ENCODE data around the gene PLXNC1. TPM values are rescaled to one million over a fixed set of nuclear protein-coding genes. Genes with fewer than 3 reads are reported as not detected.

The PLXNC1 gene
- total and polyA plus RNA-seq, 9 of the 15 experiments (the other 6 are each of a cell fraction or from before 2014, with no cell fraction given): 0.08 to 0.87 (median 0.28) TPM

DNA sequence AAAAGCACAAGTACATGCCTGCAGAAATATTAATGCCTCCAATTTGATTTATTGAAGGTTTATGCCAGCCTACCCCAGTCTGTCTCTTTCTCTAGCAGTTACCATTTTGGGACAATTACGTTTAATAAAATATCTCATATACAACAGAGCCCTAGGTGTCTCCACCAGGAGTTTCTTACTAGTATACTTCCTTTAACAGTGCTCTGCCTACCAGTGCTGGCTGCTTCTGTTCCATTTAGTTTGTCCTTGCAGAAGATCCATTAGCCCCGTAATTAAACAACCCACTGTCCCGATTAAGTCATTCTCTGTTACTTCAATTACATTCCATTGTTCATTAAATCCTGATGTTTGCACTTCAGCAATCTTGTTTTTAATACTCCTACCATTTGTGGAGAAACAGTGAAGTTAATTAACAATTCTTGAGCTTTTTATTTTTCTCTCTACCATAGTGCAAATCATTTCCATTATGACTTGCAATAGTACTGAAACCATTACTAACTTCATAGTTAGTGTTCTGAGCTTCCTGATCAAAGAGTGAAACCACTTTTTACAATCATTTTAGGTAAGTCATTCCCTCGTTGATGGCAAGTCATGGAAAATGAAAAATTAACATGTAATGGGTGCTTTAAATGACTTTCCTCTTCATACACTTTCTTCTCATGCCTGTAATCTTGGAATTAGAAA, 121.1 kb downstream of the PLXNC1 start:
- no peak for ATAC-seq
- Histone ChIP-seq H3K79me2 (ENCODE audit: control insufficient read depth, insufficient read depth, low read length) (no peaks in the 10 kb centered on the region), H3K9me1 (ENCODE audit: control insufficient read depth, insufficient read depth, low read length) (no peaks in the 10 kb centered on the region), H4K20me1 (replicated peaks; ENCODE audit: control insufficient read depth, insufficient read depth, low read length) (no peaks in the 10 kb centered on the region), H2AFZ (ENCODE audit: low read depth, low read length) (no peak overlapping the region), H3K27ac (ENCODE audit: extremely low read depth, low read depth, low read length) (no peak overlapping the region), H3K9me3 (replicated peaks; ENCODE audit: control insufficient read depth, insufficient read depth, low read depth, low read length) (no peaks in the 10 kb centered on the region), H3K4me2 (ENCODE audit: insufficient read depth, low read length) (no peak overlapping the region), H3K9ac (ENCODE audit: insufficient read depth in 1 of 2, low read depth in 2 of 2, low read length in 2 of 2) (no peak overlapping the region), H3K4me3 (no peak overlapping the region), H3K27me3 (ENCODE audit: control insufficient read depth in 2 of 2, insufficient read depth in 2 of 2, low read length in 2 of 2) (peaks cover 34 to 38% of the 10 kb centered on the region in 2 experiments), H3K4me1 (replicated peaks in 1 of 2; ENCODE audit: control insufficient read depth in 2 of 2, insufficient read depth in 2 of 2, low read length in 2 of 2) (no peaks in the 10 kb centered on the region), H3K36me3 (ENCODE audit: control insufficient read depth, insufficient read depth, low read length) (no peaks in the 10 kb centered on the region)
- TF ChIP-seq ELF2 (CRISPR knock-in tag; IDR thresholded peaks at IDR 0.05): no peak
- no peak for TF ChIP-seq ARID1B (IDR thresholded peaks at IDR 0.05)
- no peak for TF ChIP-seq ESRRB (CRISPR knock-in tag; IDR thresholded peaks at IDR 0.05; ENCODE audit: borderline replicate concordance)
- no peak for TF ChIP-seq MAZ (CRISPR knock-in tag; conservative IDR thresholded peaks at IDR 0.05 in 1 of 2, IDR thresholded peaks at IDR 0.05 in 1 of 2)
- no peak for TF ChIP-seq TEAD1 (CRISPR knock-in tag; IDR thresholded peaks at IDR 0.05)
- TF ChIP-seq EGR1 (conservative IDR thresholded peaks at IDR 0.05): no peak
- TF ChIP-seq, protein P1, sequence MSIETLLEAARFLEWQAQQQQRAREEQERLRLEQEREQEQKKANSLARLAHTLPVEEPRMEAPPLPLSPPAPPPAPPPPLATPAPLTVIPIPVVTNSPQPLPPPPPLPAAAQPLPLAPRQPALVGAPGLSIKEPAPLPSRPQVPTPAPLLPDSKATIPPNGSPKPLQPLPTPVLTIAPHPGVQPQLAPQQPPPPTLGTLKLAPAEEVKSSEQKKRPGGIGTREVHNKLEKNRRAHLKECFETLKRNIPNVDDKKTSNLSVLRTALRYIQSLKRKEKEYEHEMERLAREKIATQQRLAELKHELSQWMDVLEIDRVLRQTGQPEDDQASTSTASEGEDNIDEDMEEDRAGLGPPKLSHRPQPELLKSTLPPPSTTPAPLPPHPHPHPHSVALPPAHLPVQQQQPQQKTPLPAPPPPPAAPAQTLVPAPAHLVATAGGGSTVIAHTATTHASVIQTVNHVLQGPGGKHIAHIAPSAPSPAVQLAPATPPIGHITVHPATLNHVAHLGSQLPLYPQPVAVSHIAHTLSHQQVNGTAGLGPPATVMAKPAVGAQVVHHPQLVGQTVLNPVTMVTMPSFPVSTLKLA (conservative IDR thresholded peaks at IDR 0.05): no peak
- TF ChIP-seq ZNF785 (CRISPR knock-in tag; IDR thresholded peaks at IDR 0.05): no peak
- TF ChIP-seq ZBTB1 (CRISPR knock-in tag; IDR thresholded peaks at IDR 0.05; ENCODE audit: borderline replicate concordance, low read depth): no peak
- no peak for TF ChIP-seq SMAD3 (CRISPR knock-in tag; conservative IDR thresholded peaks at IDR 0.05)
- no peak for TF ChIP-seq HNRNPLL (IDR thresholded peaks at IDR 0.05; ENCODE audit: low read depth, low read length, poor library complexity, severe bottlenecking)
- TF ChIP-seq POLR3G (IDR thresholded peaks at IDR 0.05; ENCODE audit: extremely low read depth, insufficient read length, insufficient replicate concordance): no peak
- TF ChIP-seq ETS1 (conservative IDR thresholded peaks at IDR 0.05; ENCODE audit: control insufficient read depth, low read depth, low read length): no peak
- no peak for TF ChIP-seq ZNF561 (CRISPR knock-in tag; conservative IDR thresholded peaks at IDR 0.05)
- no peak for TF ChIP-seq ZNF583 (CRISPR knock-in tag; IDR thresholded peaks at IDR 0.05)
- TF ChIP-seq DNMT1 (IDR thresholded peaks at IDR 0.05): no peak
- TF ChIP-seq PTBP1 (IDR thresholded peaks at IDR 0.05; ENCODE audit: low read depth, low read length): no peak
- FAIRE-seq: no peak
- no TSS peak for BruUV-seq (replicated peaks)
- DNase-seq (ENCODE audit: extremely low read depth in 1 of 4, low spot score in 3 of 4): no peak
- ChIA-PET CTCF (ENCODE audit: low intra/inter-chr PET ratio) (no interaction called here), POLR2A (no interaction called here)
- in situ Hi-C loops (cut with MboI): no loop called here
- intact Hi-C loops (cut with micrococcal nuclease): no loop called here
- 0% methylated on average over 4 of the region's 4 CpGs for WGBS (ENCODE audit: insufficient coverage, low coverage, missing lambda C conversion rate)

Data from K562 (cell line).